HL-60 (cell line): ENCODE data around the gene CFAP20DC.

Experiments used
- DNase-seq, 2 experiments: peaks; one replicate each; pipeline ENCODE4 v3.0.0-alpha.2; 2010 to 2020; ENCODE audit warnings: low read depth in 1 of 2, low spot score in 1 of 2
- H3K27ac ChIP-seq: fragments of 250-450 bp; sonication (Bioruptor Pico); replicated peaks from 2 replicates; pipeline ENCODE4 v1.5.1; 2020; ENCODE audit warnings: mild to moderate bottlenecking, moderate library complexity
- H3K27me3 ChIP-seq: fragments of 250-450 bp; sonication (Bioruptor Pico); 2 replicates; pipeline ENCODE4 v1.5.1; 2021; ENCODE audit warnings: mild to moderate bottlenecking, moderate library complexity; ENCODE audit not compliant: insufficient read depth, poor library complexity, severe bottlenecking
- H3K4me3 ChIP-seq: replicated peaks from 2 replicates; pipeline ENCODE4 v1.5.1; 2011; ENCODE audit warnings: mild to moderate bottlenecking, control low read depth, low read length; ENCODE audit not compliant: insufficient read depth
- GABPA ChIP-seq: IDR thresholded peaks from 2 replicates; pipeline ENCODE4 v1.6.1; 2012; ENCODE audit warnings: low read depth
- POLR2AphosphoS5 ChIP-seq: IDR thresholded peaks from 2 replicates; pipeline ENCODE4 v1.6.1; 2012; ENCODE audit warnings: low read depth
- SPI1 ChIP-seq: IDR thresholded peaks from 2 replicates; pipeline ENCODE4 v1.6.1; 2012; ENCODE audit warnings: low read depth, mild to moderate bottlenecking, borderline replicate concordance
- TF ChIP-seq, protein P1 (sequence below): IDR thresholded peaks from 2 replicates; pipeline ENCODE4 v1.6.1; 2012; ENCODE audit warnings: low read depth; ENCODE audit not compliant: insufficient replicate concordance
- TF ChIP-seq, protein P2 (sequence below): IDR thresholded peaks from one replicate; pipeline ENCODE4 v1.5.1; 2011; ENCODE audit warnings: low read length, control low read depth, inconsistent platforms; ENCODE audit not compliant: insufficient read depth

Gene CFAP20DC

DNA sequence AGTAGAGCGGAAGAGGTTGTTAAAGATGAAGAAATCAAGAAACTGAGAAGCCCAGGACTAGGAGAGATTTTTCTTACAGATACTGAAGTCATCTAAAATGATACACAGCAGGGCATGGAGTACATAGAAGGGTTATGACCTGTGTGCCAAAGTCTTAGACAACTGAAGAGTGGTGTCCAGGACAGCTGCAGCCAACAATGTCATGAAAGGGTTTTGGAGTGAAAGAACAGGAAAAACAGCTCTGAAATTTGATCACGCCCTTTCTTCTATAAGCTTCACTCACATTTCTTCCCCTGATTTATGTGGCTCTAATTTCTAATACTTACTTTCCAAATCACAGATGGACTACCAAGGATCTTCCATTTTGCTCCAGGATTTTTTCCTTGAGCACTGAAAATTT lies 3.0 kb downstream of the CFAP20DC start:
- H3K4me3 ChIP-seq = no peak overlapping the region
- TF ChIP-seq SPI1 = no peak
- no peak for TF ChIP-seq GABPA
- TF ChIP-seq POLR2AphosphoS5 = no peak
- TF ChIP-seq, protein P1, sequence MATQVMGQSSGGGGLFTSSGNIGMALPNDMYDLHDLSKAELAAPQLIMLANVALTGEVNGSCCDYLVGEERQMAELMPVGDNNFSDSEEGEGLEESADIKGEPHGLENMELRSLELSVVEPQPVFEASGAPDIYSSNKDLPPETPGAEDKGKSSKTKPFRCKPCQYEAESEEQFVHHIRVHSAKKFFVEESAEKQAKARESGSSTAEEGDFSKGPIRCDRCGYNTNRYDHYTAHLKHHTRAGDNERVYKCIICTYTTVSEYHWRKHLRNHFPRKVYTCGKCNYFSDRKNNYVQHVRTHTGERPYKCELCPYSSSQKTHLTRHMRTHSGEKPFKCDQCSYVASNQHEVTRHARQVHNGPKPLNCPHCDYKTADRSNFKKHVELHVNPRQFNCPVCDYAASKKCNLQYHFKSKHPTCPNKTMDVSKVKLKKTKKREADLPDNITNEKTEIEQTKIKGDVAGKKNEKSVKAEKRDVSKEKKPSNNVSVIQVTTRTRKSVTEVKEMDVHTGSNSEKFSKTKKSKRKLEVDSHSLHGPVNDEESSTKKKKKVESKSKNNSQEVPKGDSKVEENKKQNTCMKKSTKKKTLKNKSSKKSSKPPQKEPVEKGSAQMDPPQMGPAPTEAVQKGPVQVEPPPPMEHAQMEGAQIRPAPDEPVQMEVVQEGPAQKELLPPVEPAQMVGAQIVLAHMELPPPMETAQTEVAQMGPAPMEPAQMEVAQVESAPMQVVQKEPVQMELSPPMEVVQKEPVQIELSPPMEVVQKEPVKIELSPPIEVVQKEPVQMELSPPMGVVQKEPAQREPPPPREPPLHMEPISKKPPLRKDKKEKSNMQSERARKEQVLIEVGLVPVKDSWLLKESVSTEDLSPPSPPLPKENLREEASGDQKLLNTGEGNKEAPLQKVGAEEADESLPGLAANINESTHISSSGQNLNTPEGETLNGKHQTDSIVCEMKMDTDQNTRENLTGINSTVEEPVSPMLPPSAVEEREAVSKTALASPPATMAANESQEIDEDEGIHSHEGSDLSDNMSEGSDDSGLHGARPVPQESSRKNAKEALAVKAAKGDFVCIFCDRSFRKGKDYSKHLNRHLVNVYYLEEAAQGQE = no peak
- TF ChIP-seq, protein P2, sequence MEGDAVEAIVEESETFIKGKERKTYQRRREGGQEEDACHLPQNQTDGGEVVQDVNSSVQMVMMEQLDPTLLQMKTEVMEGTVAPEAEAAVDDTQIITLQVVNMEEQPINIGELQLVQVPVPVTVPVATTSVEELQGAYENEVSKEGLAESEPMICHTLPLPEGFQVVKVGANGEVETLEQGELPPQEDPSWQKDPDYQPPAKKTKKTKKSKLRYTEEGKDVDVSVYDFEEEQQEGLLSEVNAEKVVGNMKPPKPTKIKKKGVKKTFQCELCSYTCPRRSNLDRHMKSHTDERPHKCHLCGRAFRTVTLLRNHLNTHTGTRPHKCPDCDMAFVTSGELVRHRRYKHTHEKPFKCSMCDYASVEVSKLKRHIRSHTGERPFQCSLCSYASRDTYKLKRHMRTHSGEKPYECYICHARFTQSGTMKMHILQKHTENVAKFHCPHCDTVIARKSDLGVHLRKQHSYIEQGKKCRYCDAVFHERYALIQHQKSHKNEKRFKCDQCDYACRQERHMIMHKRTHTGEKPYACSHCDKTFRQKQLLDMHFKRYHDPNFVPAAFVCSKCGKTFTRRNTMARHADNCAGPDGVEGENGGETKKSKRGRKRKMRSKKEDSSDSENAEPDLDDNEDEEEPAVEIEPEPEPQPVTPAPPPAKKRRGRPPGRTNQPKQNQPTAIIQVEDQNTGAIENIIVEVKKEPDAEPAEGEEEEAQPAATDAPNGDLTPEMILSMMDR = no peak
- H3K27ac ChIP-seq = no peak overlapping the region
- DNase-seq = no peak
- peaks cover 6% of the 10 kb centered on the region for H3K27me3 ChIP-seq

DNA sequence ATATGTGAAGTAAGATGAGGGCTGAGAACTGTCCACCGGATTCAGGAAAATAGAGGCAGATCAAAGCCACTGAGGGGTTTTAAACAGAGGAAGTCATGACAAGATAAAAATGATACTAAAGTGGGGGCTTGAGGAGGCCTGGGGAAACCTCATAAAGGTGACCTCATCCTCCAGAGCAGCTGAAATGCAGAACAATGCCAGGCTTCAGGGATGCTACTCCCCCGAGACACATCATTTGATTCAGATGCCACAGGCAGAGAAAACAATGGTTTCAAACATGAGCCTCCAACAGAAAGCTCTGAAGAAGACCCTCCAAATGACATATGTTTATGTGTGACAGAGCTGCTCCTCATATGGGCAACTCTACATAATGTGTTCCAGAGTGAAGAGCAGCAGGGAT lies 6.4 kb downstream of the CFAP20DC start:
- TF ChIP-seq SPI1 (no peak), GABPA (no peak), POLR2AphosphoS5 (no peak)
- TF ChIP-seq, protein P1 = no peak
- TF ChIP-seq, protein P2 = no peak
- no peak for DNase-seq
- Histone ChIP-seq H3K27ac (no peak overlapping the region), H3K4me3 (no peak overlapping the region), H3K27me3 (peaks cover 4% of the 10 kb centered on the region)

DNA sequence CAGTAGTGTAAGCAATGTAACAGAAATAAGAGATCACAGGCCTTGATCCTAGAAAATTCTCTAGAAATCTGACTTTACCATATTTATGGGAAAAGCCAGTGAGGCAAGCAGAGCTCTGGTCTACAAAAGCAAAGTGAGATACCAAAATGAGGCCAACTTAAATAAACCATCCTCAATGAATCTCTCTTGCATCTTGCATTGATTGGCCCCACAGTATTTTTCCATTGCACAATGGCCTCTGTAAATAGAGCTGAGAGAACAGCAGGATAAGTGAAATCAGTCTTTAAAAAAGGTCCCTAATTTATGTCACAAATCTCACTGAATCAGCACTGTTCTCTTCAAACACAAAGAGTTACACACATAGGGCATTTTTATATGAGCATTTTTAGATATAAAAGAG lies 8.9 kb downstream of the CFAP20DC start:
- Histone ChIP-seq H3K27ac (no peak overlapping the region), H3K4me3 (no peak overlapping the region), H3K27me3 (no peaks in the 10 kb centered on the region)
- no peak for TF ChIP-seq SPI1
- TF ChIP-seq, protein P2 = no peak
- TF ChIP-seq, protein P1 = no peak
- TF ChIP-seq GABPA = no peak
- no peak for TF ChIP-seq POLR2AphosphoS5
- DNase-seq = no peak
